T-helper 1 cell (primary cell): ENCODE results near the gene SLC16A6.
"Not testable (repeated sequence)": the region's sequence is repeated elsewhere in the genome, so short reads cannot be mapped to it uniquely, and the experiment has no call there.

Experiments
- DNase-seq, 5 donors: peaks; one replicate each; pipeline ENCODE4 v3.0.0-alpha.2; 2012 to 2020

SLC16A6 gene

GRCh38 chr17:68246271-68247028 is 44.5 kb downstream of the SLC16A6 start:
- DNase-seq: no peak

GRCh38 chr17:68239632-68240366 is 51.1 kb downstream of the SLC16A6 start:
- DNase-seq: no peak

- DNase-seq: peak in 1 of 5 donors; percentile 71
Observed at GRCh38 chr17:68238871-68239253, 52.1 kb downstream of the SLC16A6 start.

- peak in 1 of 5 donors; percentile 71 for DNase-seq
Observed at GRCh38 chr17:68238164-68238870, 52.6 kb downstream of the SLC16A6 start.

GRCh38 chr17:68237369-68238163 is 53.4 kb downstream of the SLC16A6 start:
- peak in 4 of 5 donors; percentile 36 to 83 (median 50) for DNase-seq

- DNase-seq: not testable (repeated sequence)
Observed at GRCh38 chr17:68235336-68235791, 55.6 kb downstream of the SLC16A6 start.

- DNase-seq: peak in 3 of 5 donors; percentile 31 to 75 (median 36)
Observed at GRCh38 chr17:68234726-68235335, 56.1 kb downstream of the SLC16A6 start.

GRCh38 chr17:68232741-68233140 is 58.2 kb downstream of the SLC16A6 start:
- DNase-seq: not testable (repeated sequence)

GRCh38 chr17:68231541-68231940 is 59.4 kb downstream of the SLC16A6 start:
- no peak for DNase-seq

GRCh38 chr17:68231131-68231530 is 59.8 kb downstream of the SLC16A6 start:
- not testable (repeated sequence) for DNase-seq

- no peak for DNase-seq
Observed at GRCh38 chr17:68229619-68230018, 61.3 kb downstream of the SLC16A6 start.

GRCh38 chr17:68228817-68229570 is 61.9 kb downstream of the SLC16A6 start:
- no peak for DNase-seq

- DNase-seq: peak in 1 of 5 donors; percentile 67
Observed at GRCh38 chr17:68228039-68228680, 62.8 kb downstream of the SLC16A6 start.

GRCh38 chr17:68225055-68225454 is 65.9 kb downstream of the SLC16A6 start:
- not testable (repeated sequence) for DNase-seq

GRCh38 chr17:68222606-68223005 is 68.3 kb downstream of the SLC16A6 start:
- DNase-seq: no peak

- DNase-seq: no peak
Observed at GRCh38 chr17:68221786-68222185, 69.1 kb downstream of the SLC16A6 start.

- not testable (repeated sequence) for DNase-seq
Observed at GRCh38 chr17:68220786-68221185, 70.1 kb downstream of the SLC16A6 start.

GRCh38 chr17:68220186-68220585 is 70.7 kb downstream of the SLC16A6 start:
- DNase-seq: not testable (repeated sequence)

GRCh38 chr17:68219429-68219828 is 71.5 kb downstream of the SLC16A6 start:
- not testable (repeated sequence) for DNase-seq
